Testis (tissue), 3 donors: ENCODE measurements around the gene TRMT61A. TPM values are rescaled to one million over a fixed set of nuclear protein-coding genes. Genes with fewer than 3 reads are reported as not detected.

Source experiments
- DNase-seq: peaks from one replicate; pipeline ENCODE4 v3.0.0-alpha.2; 2019
- H3K27ac ChIP-seq, 2 donors: fragments of 200-600 bp; sonication (generic); one replicate each; pipeline ENCODE4 v1.5.1; 2019
- H3K27me3 ChIP-seq: fragments of 200-600 bp; sonication (generic); one replicate; pipeline ENCODE4 v1.5.1; 2019
- H3K36me3 ChIP-seq: fragments of 200-600 bp; sonication (generic); one replicate; pipeline ENCODE4 v1.5.1; 2017; ENCODE audit warnings: low read depth; ENCODE audit errors: missing control alignments
- H3K4me1 ChIP-seq: fragments of 200-600 bp; sonication (generic); one replicate; pipeline ENCODE4 v1.5.1; 2019
- H3K4me3 ChIP-seq, 2 donors: fragments of 200-600 bp; sonication (generic); one replicate each; pipeline ENCODE4 v1.5.1; 2017 to 2019
- H3K9me3 ChIP-seq: fragments of 200-600 bp; sonication (generic); one replicate; pipeline ENCODE4 v1.5.1; 2017
- POLR2A ChIP-seq: fragments of 450-650 bp; IDR thresholded peaks from one replicate; pipeline ENCODE4 v1.6.1; 2017; ENCODE audit warnings: antibody characterized with exemption, mild to moderate bottlenecking, moderate library complexity
- WGBS, 2 donors: methylation state at CpG; one replicate each; pipeline ENCODE4 v1.1.5; 2018; 5-methylcytosine and 5-hydroxymethylcytosine counted together
- intact Hi-C: fragments of 100-400 bp; cut with DNase I; formaldehyde crosslinking; loops from one replicate; pipeline ENCODE4 v1.15.1; 2023; ENCODE audit warnings: low total_unique reads
- polyA plus RNA-seq: library from polyadenylated mRNA; stranded (reverse); fragments of 350-450 nt; fragmentation: Illumina TruSeq; extraction: RNeasy Lipid Tissue Mini Kit (QIAGEN cat#74804); gene quantifications from one replicate; pipeline ENCODE4 v1.2.3, GENCODE V29; 2014; ENCODE audit warnings: low read depth, low replicate concordance; ENCODE audit not compliant: insufficient read depth
- total RNA-seq, 2 donors: library from RNA; depleted of rRNA; stranded (reverse); fragments of >200 nt; gene quantifications; one replicate each; pipeline ENCODE4 v1.2.3, GENCODE V29; 2016
- TF ChIP-seq, protein P1 (sequence below), 3 experiments: fragments of 450-650 bp in 2 of 3; fragments of 200-600 bp in 1 of 3; sonication (generic) in 1 of 3; IDR thresholded peaks; one replicate each; pipeline ENCODE4 v1.5.1; 2016 to 2019; ENCODE audit warnings: antibody characterized with exemption in 3 of 3, mild to moderate bottlenecking in 2 of 3, moderate library complexity in 1 of 3

The TRMT61A gene
- total and polyA plus RNA-seq, 3 donors from 2014 or later, result 12.1 to 29.8 (median 19.1) TPM

DNA sequence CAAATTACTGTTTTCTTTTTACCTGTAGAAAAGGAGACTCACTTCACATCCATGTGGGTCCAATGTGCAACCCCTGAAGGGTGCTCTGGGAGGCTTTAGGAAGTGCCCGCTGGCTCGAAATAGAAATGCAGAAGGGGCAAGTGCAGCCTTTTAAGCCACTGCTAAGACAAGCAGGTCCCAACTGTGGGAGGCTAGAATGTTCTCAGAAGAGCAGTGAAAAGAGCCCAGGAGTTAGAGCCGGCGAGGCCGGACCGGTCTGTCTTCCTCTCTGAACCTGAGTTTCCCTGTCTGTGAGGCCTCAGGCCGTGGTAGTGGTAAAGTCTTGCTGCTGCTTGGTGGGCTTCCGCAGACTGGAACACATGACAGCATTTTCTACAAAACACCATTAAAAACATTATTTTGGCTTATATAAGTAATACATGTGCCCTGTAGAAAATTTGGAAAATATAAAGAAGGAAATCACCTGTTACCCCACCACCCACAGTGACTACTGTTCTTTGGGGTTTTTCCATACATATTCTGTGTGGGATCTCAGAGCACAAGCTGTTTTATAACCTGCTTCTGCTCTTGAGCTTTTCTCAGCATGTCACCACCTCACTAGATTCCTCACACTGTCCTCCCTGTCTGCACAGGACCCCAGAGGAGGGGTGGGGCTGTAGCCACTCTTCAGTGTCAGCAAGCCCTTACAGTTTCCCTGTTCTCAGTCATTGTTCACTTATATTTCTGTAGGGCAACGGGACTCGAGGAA lies 12.4 kb upstream of the TRMT61A start:
- H3K27me3 ChIP-seq, result no peaks in the 10 kb centered on the region
- H3K27ac ChIP-seq, result no peak overlapping the region
- H3K4me1 ChIP-seq, result peaks cover 47% of the 10 kb centered on the region
- H3K4me3 ChIP-seq, result no peak overlapping the region
- H3K9me3 ChIP-seq, result no peaks in the 10 kb centered on the region
- intact Hi-C loops, result no loop called here
- no peaks in the 10 kb centered on the region for H3K36me3 ChIP-seq
- no peak for DNase-seq
- TF ChIP-seq POLR2A, result no peak
- TF ChIP-seq, protein P1, sequence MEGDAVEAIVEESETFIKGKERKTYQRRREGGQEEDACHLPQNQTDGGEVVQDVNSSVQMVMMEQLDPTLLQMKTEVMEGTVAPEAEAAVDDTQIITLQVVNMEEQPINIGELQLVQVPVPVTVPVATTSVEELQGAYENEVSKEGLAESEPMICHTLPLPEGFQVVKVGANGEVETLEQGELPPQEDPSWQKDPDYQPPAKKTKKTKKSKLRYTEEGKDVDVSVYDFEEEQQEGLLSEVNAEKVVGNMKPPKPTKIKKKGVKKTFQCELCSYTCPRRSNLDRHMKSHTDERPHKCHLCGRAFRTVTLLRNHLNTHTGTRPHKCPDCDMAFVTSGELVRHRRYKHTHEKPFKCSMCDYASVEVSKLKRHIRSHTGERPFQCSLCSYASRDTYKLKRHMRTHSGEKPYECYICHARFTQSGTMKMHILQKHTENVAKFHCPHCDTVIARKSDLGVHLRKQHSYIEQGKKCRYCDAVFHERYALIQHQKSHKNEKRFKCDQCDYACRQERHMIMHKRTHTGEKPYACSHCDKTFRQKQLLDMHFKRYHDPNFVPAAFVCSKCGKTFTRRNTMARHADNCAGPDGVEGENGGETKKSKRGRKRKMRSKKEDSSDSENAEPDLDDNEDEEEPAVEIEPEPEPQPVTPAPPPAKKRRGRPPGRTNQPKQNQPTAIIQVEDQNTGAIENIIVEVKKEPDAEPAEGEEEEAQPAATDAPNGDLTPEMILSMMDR (IDR thresholded peaks at IDR 0.05), result no peak
- WGBS, 2 donors, result 74 to 85% methylated on average over 10 of the region's 10 CpGs

DNA sequence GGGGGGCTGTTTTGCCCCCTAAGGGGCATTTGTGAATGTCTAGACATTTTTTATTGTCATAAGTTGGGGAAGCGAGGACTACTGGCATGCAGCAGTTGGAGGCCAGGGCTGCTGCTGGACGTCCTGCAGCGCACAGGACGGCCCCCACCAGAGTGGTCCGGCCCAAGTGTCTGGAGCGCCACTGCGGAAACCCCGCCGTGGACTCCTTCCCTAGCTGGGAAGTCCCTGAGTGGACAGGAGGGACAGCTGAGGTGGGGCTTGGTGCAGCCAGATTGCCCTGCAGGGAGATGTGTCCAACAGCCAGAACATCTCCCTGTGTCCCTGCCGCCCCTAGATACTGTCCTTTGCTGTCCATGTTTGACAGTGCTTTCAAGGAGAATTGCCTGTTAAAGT lies 11.8 kb upstream of the TRMT61A start:
- no peak for DNase-seq
- 49 to 76% methylated on average over 2 to 10 of the region's 10 CpGs for WGBS, 2 donors
- intact Hi-C loops, result no loop called here
- H3K36me3 ChIP-seq, result no peaks in the 10 kb centered on the region
- no peaks in the 10 kb centered on the region for H3K9me3 ChIP-seq
- peaks cover 47% of the 10 kb centered on the region for H3K4me1 ChIP-seq
- no peak overlapping the region for H3K27ac ChIP-seq
- TF ChIP-seq, protein P1 (IDR thresholded peaks at IDR 0.05), result no peak
- no peak for TF ChIP-seq POLR2A
- no peak overlapping the region for H3K4me3 ChIP-seq
- no peaks in the 10 kb centered on the region for H3K27me3 ChIP-seq

DNA sequence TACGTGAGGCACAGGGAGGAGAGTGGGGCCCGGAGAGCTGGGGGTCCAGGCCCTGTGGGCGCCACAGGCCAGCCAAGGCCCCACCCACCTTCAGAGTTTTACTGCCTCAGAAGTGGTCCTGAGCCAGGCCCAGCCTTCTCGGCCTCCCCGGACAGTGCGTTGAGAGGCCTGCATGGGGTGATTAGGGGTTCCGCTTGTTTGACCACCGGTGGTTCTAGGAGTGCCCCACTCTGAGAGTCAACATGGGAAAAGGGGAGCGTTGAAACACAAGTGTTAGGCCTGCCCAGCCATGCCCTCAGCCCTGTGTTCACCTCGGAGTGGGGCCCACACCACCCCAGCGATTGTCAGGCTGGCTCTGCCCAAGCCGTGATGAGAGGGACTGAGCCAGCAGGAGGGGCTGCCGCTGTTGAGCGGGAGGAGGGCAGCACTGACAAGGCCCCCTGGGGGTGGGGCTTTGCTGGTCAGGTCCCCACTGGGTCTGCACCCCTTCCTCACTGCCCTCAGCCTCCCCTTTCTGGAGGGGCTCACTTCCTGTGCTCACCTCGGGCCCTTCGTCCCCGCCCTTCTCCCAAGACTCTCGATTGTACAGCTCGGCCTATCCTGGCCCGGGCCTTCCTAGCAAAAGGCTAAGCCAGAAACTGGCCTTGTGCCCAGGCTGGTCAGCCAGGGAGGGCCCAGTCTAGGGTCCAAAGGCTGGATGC lies 11.1 kb upstream of the TRMT61A start:
- Histone ChIP-seq H3K9me3 (no peaks in the 10 kb centered on the region), H3K4me3 (no peak overlapping the region), H3K36me3 (no peaks in the 10 kb centered on the region), H3K4me1 (peaks cover 41% of the 10 kb centered on the region), H3K27ac (peak overlapping the region; percentile 63 to 95), H3K27me3 (no peaks in the 10 kb centered on the region)
- TF ChIP-seq POLR2A, result no peak
- TF ChIP-seq, protein P1 (IDR thresholded peaks at IDR 0.05), result no peak
- WGBS, 2 donors, result 49 to 58% methylated on average over 15 to 20 of the region's 20 CpGs
- intact Hi-C loops, result no loop called here
- DNase-seq, result no peak

DNA sequence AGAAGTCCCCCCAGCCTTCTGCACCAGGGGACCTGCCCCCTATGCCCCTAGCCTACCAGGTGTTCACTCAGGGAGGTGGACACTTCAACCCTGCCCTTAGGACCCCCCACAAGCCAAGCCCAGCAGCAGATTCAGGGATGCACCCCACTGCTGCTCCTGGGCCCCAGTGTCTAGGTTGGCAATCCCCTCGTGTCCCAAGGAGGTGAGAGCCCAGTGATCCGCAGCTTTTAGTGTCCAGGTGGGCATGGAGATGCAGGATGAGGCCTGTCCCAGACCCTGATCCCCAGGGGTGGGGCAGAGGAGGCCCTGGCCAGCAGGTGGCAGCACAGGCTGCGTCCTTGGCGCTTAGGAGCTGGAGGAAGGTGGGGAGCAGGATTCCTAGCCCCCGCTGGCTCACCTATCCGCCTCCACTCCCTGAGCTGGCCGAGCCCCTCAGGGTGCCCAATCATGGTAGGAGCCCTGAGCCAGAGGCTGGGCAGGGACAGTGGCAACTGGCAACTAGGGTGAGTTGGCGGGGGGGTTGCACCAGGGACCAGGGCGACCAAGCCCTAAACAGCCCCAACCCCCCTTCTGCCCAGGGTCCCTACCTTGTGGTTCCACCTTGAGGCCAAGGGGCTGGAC lies 10.5 kb upstream of the TRMT61A start:
- no peaks in the 10 kb centered on the region for H3K9me3 ChIP-seq
- no peaks in the 10 kb centered on the region for H3K27me3 ChIP-seq
- H3K27ac ChIP-seq, result peak overlapping the region; percentile 63 to 95
- WGBS, 2 donors, result 53 to 77% methylated on average over 4 to 9 of the region's 9 CpGs
- intact Hi-C loops, result no loop called here
- H3K4me1 ChIP-seq, result peaks cover 41% of the 10 kb centered on the region
- H3K4me3 ChIP-seq, result no peak overlapping the region
- no peaks in the 10 kb centered on the region for H3K36me3 ChIP-seq
- no peak for TF ChIP-seq POLR2A
- TF ChIP-seq, protein P1 (IDR thresholded peaks at IDR 0.05), result peak; percentile 81 to 82 (median 81)
- peak; percentile 71 for DNase-seq
